HEK293 (cell line): ENCODE measurements around the gene CDH18.

Experiments
- CTCF ChIA-PET: fragments of 350-600 bp; formaldehyde crosslinking; extraction: SDS; loops from one replicate; lab custom pipeline; 2021; ENCODE audit warnings: antibody characterized with exemption; lab: Yijun Ruan, JAX
- POLR2A ChIA-PET: fragments of 300-600 bp; formaldehyde crosslinking; extraction: SDS; loops from one replicate; lab custom pipeline; 2020; ENCODE audit warnings: antibody characterized with exemption, inconsistent platforms; lab: Yijun Ruan, JAX
- H3K27ac ChIP-seq: fragments of 200-500 bp; sonication (Bioruptor generic); 2 replicates; pipeline ENCODE4 v1.5.1; 2014; ENCODE audit warnings: low read depth, low read length, control low read depth, inconsistent platforms; ENCODE audit errors: extremely low read depth
- H3K36me3 ChIP-seq, 2 experiments: fragments of 200-500 bp in 1 of 2; sonication (Bioruptor generic) in 1 of 2; 1 replicate in 1 of 2; 2 replicates in 1 of 2; pipeline ENCODE4 v1.5.1; 2014 to 2017; ENCODE audit warnings: inconsistent platforms in 2 of 2, low read length in 2 of 2; ENCODE audit not compliant: control insufficient read depth in 2 of 2, insufficient read depth in 1 of 2
- H3K4me1 ChIP-seq: fragments of 200-500 bp; sonication (Bioruptor generic); 2 replicates; pipeline ENCODE4 v1.5.1; 2014; ENCODE audit warnings: mild to moderate bottlenecking, low read length, inconsistent platforms; ENCODE audit not compliant: control insufficient read depth, insufficient read depth
- H3K4me3 ChIP-seq: 2 replicates; pipeline ENCODE4 v1.5.1; 2011; ENCODE audit warnings: low read depth, mild to moderate bottlenecking, control low read depth, low read length, moderate library complexity
- H3K9me3 ChIP-seq: fragments of 200-500 bp; sonication (Bioruptor generic); 2 replicates; pipeline ENCODE4 v1.5.1; 2014; ENCODE audit warnings: low read depth, low read length, inconsistent platforms; ENCODE audit not compliant: control insufficient read depth, insufficient read depth
- GFI1B ChIP-seq: fragments of 450-650 bp; formaldehyde crosslinking; IDR thresholded peaks from 2 replicates; pipeline ENCODE4 v1.5.1; 2016; ENCODE audit warnings: missing biosample characterization, missing genetic modification characterization
- HOXA7 ChIP-seq: sonication (generic); formaldehyde crosslinking; IDR thresholded peaks from 2 replicates; pipeline ENCODE4 v1.8.1; 2022; ENCODE audit warnings: missing genetic modification reagents, borderline replicate concordance
- MEIS1 ChIP-seq: sonication (generic); formaldehyde crosslinking; IDR thresholded peaks from 2 replicates; pipeline ENCODE4 v1.8.1; 2022; ENCODE audit warnings: missing genetic modification reagents, mild to moderate bottlenecking, borderline replicate concordance
- SCRT2 ChIP-seq: fragments of 450-650 bp; formaldehyde crosslinking; IDR thresholded peaks from 2 replicates; pipeline ENCODE4 v1.5.1; 2016; ENCODE audit warnings: missing biosample characterization, missing genetic modification characterization
- TCF7L2 ChIP-seq: IDR thresholded peaks from 2 replicates; pipeline ENCODE4 v1.6.1; 2011; ENCODE audit warnings: low read depth, mild to moderate bottlenecking, inconsistent platforms, low read length, moderate library complexity, borderline replicate concordance
- WT1 ChIP-seq: fragments of 450-650 bp; formaldehyde crosslinking; IDR thresholded peaks from 2 replicates; pipeline ENCODE4 v1.5.1; 2016; ENCODE audit warnings: missing biosample characterization, missing genetic modification characterization
- ZBTB10 ChIP-seq: fragments of 450-650 bp; formaldehyde crosslinking; IDR thresholded peaks from 2 replicates; pipeline ENCODE4 v1.5.1; 2016; ENCODE audit warnings: missing biosample characterization, missing genetic modification characterization
- ZFHX2 ChIP-seq: fragments of 450-650 bp; formaldehyde crosslinking; conservative IDR thresholded peaks from 2 replicates; pipeline ENCODE4 v1.5.1; 2016; ENCODE audit warnings: missing biosample characterization, missing genetic modification characterization
- ZFP69B ChIP-seq: fragments of 450-650 bp; formaldehyde crosslinking; IDR thresholded peaks from 2 replicates; pipeline ENCODE4 v1.5.1; 2016; ENCODE audit warnings: missing biosample characterization, missing genetic modification characterization
- ZNF112 ChIP-seq: fragments of 450-650 bp; formaldehyde crosslinking; IDR thresholded peaks from 2 replicates; pipeline ENCODE4 v1.5.0; 2017; ENCODE audit warnings: missing biosample characterization, missing genetic modification characterization
- ZNF140 ChIP-seq: fragments of 450-650 bp; formaldehyde crosslinking; IDR thresholded peaks from 2 replicates; pipeline ENCODE4 v1.5.1; 2016; ENCODE audit warnings: missing biosample characterization, missing genetic modification characterization
- ZNF169 ChIP-seq: fragments of 450-650 bp; formaldehyde crosslinking; IDR thresholded peaks from 2 replicates; pipeline ENCODE4 v1.5.1; 2016; ENCODE audit warnings: missing biosample characterization, missing genetic modification characterization
- ZNF174 ChIP-seq: fragments of 450-650 bp; formaldehyde crosslinking; IDR thresholded peaks from 2 replicates; pipeline ENCODE4 v1.5.0; 2017; ENCODE audit warnings: missing biosample characterization, mild to moderate bottlenecking, missing genetic modification characterization
- ZNF184 ChIP-seq: fragments of 450-650 bp; IDR thresholded peaks from 2 replicates; pipeline ENCODE4 v1.5.1; 2018; ENCODE audit warnings: missing biosample characterization, mild to moderate bottlenecking, missing genetic modification characterization
- ZNF221 ChIP-seq: fragments of 450-650 bp; formaldehyde crosslinking; IDR thresholded peaks from 2 replicates; pipeline ENCODE4 v1.5.1; 2017; ENCODE audit warnings: missing biosample characterization, missing genetic modification characterization, borderline replicate concordance
- ZNF24 ChIP-seq: fragments of 450-650 bp; formaldehyde crosslinking; IDR thresholded peaks from 2 replicates; pipeline ENCODE4 v1.5.1; 2016; ENCODE audit warnings: missing biosample characterization, missing genetic modification characterization
- ZNF274 ChIP-seq, 2 experiments: fragments of 200-500 bp in 1 of 2; fragments of 450-650 bp in 1 of 2; sonication (Bioruptor generic) in 1 of 2; formaldehyde crosslinking in 1 of 2; IDR thresholded peaks; 2 replicates each; pipeline versions ENCODE4 v1.5.1 to v1.6.1; 2014 to 2016; ENCODE audit warnings: borderline replicate concordance in 1 of 2, inconsistent platforms in 1 of 2, low read length in 1 of 2, missing biosample characterization in 1 of 2, missing genetic modification characterization in 1 of 2
- ZNF488 ChIP-seq: fragments of 450-650 bp; formaldehyde crosslinking; IDR thresholded peaks from 2 replicates; pipeline ENCODE4 v1.5.1; 2016; ENCODE audit warnings: missing biosample characterization, missing genetic modification characterization
- ZNF560 ChIP-seq: fragments of 450-650 bp; formaldehyde crosslinking; IDR thresholded peaks from 2 replicates; pipeline ENCODE4 v1.5.1; 2017; ENCODE audit warnings: missing biosample characterization, missing genetic modification characterization, borderline replicate concordance
- ZNF670 ChIP-seq: fragments of 450-650 bp; formaldehyde crosslinking; IDR thresholded peaks from 2 replicates; pipeline ENCODE4 v1.5.1; 2016; ENCODE audit warnings: missing biosample characterization, missing genetic modification characterization, low read depth
- TF ChIP-seq, protein P1 (sequence below): fragments of 450-650 bp; formaldehyde crosslinking; IDR thresholded peaks from 2 replicates; pipeline ENCODE4 v1.5.1; 2016; ENCODE audit warnings: missing biosample characterization, missing genetic modification characterization, borderline replicate concordance
- TF ChIP-seq, protein P2 (sequence below): fragments of 450-650 bp; formaldehyde crosslinking; IDR thresholded peaks from 2 replicates; pipeline ENCODE4 v1.5.1; 2016; ENCODE audit warnings: missing biosample characterization, missing genetic modification characterization

CDH18 gene

GRCh38 chr5:19885040-19885824, 102.8 kb downstream of the CDH18 start:
- no peak overlapping the region for H3K27ac ChIP-seq
- H3K4me1 ChIP-seq: peaks cover 13% of the 10 kb centered on the region
- POLR2A ChIA-PET: no interaction called here
- CTCF ChIA-PET: interaction anchor here (0.6 kb wide), 1 partner anchor 48 kb away, joined by 3 read pairs; no protein-coding TSS in a partner anchor
- TF ChIP-seq HOXA7 (CRISPR knock-in tag) (no peak), ZNF174 (no peak), ZNF24 (tag by site-specific recombination) (no peak), ZNF488 (no peak), ZNF140 (tag by site-specific recombination) (no peak), ZNF670 (tag by site-specific recombination) (no peak), ZNF184 (tag by site-specific recombination) (no peak), MEIS1 (CRISPR knock-in tag) (no peak), ZNF169 (tag by site-specific recombination) (no peak)
- no peaks in the 10 kb centered on the region for H3K36me3 ChIP-seq
- no peaks in the 10 kb centered on the region for H3K9me3 ChIP-seq
- no peak overlapping the region for H3K4me3 ChIP-seq

DNA sequence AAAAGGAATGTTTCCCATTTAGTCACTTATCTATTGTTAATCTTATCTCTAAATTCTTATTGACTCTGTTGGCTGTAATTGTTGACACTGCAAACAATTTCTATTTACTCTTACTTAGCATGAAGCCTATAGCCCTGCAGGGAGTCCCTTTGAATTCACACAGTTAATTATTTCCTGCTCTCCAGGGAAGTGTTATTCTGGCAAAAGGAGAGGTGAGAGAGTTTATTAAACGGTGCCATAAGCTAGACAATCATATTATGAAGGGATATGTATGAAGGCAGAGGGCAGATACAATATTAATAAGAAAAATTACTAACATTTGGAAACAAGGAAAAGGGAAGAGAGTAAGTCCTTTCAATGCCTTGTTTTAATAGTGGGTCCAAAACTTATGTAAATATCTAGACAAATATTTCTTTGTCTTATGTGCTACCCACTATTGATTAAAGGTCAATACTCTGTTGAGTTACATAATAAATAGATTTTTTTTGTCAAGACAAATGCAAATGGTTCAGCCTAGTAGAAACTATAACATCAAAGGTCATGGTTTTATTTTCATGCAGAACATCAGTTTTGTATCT, 107.1 kb downstream of the CDH18 start:
- CTCF ChIA-PET: no interaction called here
- Histone ChIP-seq H3K27ac (no peak overlapping the region), H3K4me3 (no peak overlapping the region), H3K9me3 (no peaks in the 10 kb centered on the region)
- POLR2A ChIA-PET: no interaction called here
- TF ChIP-seq ZNF112 (tag by site-specific recombination): no peak
- no peak for TF ChIP-seq ZNF184 (tag by site-specific recombination)
- TF ChIP-seq ZNF560 (tag by site-specific recombination): no peak
- TF ChIP-seq SCRT2 (tag by site-specific recombination): no peak
- no peak for TF ChIP-seq ZFHX2 (tag by site-specific recombination)
- no peak for TF ChIP-seq ZNF274 (IDR thresholded peaks at IDR 0.05; ENCODE audit: low read length)
- no peak for TF ChIP-seq ZNF274 (tag by site-specific recombination; IDR thresholded peaks at IDR 0.05; ENCODE audit: borderline replicate concordance)
- no peak for TF ChIP-seq ZBTB10 (tag by site-specific recombination)
- TF ChIP-seq ZFP69B (tag by site-specific recombination): no peak
- TF ChIP-seq, protein P1, sequence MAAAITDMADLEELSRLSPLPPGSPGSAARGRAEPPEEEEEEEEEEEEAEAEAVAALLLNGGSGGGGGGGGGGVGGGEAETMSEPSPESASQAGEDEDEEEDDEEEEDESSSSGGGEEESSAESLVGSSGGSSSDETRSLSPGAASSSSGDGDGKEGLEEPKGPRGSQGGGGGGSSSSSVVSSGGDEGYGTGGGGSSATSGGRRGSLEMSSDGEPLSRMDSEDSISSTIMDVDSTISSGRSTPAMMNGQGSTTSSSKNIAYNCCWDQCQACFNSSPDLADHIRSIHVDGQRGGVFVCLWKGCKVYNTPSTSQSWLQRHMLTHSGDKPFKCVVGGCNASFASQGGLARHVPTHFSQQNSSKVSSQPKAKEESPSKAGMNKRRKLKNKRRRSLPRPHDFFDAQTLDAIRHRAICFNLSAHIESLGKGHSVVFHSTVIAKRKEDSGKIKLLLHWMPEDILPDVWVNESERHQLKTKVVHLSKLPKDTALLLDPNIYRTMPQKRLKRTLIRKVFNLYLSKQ (tag by site-specific recombination): no peak
- TF ChIP-seq, protein P2, sequence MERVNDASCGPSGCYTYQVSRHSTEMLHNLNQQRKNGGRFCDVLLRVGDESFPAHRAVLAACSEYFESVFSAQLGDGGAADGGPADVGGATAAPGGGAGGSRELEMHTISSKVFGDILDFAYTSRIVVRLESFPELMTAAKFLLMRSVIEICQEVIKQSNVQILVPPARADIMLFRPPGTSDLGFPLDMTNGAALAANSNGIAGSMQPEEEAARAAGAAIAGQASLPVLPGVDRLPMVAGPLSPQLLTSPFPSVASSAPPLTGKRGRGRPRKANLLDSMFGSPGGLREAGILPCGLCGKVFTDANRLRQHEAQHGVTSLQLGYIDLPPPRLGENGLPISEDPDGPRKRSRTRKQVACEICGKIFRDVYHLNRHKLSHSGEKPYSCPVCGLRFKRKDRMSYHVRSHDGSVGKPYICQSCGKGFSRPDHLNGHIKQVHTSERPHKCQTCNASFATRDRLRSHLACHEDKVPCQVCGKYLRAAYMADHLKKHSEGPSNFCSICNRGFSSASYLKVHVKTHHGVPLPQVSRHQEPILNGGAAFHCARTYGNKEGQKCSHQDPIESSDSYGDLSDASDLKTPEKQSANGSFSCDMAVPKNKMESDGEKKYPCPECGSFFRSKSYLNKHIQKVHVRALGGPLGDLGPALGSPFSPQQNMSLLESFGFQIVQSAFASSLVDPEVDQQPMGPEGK (tag by site-specific recombination): no peak
- TF ChIP-seq WT1 (tag by site-specific recombination): peak; percentile 83
- TF ChIP-seq ZNF221 (tag by site-specific recombination): no peak
- TF ChIP-seq TCF7L2: peak; percentile 99
- no peak for TF ChIP-seq GFI1B
- TF ChIP-seq, all 188 proteins: peak for 2
- no peaks in the 10 kb centered on the region for H3K36me3 ChIP-seq
- H3K4me1 ChIP-seq: peaks cover 23% of the 10 kb centered on the region
